Stimulated activated CD4-positive, alpha-beta T cell treated with anti-CD3 and anti-CD28 coated beads, Interleukin-2, amount 100 ng/mL, for 24 hours (primary cell): Measurements from ENCODE around the gene HINFP.
"Not testable (repeated sequence)": the region's sequence is repeated elsewhere in the genome, so short reads cannot be mapped to it uniquely, and the experiment has no call there.

Experiments used
- DNase-seq, 2 donors: peaks; one replicate each; pipeline ENCODE4 v3.0.0-alpha.2; 2020

Gene HINFP

DNA sequence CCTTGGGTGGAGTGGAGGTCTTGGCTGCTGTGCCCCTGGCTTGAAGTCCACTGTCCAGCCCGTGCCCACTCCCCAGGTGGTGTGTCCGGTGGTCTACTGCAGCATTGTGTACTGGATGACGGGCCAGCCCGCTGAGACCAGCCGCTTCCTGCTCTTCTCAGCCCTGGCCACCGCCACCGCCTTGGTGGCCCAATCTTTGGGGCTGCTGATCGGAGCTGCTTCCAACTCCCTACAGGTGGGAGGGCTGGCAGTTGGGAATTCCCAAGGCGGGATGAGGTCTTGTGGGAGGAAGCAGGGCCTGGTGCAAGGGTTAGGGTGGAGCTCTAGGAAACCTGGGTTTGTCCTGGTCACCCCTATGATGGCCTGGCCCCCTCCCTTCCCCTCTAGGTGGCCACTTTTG is 38.8 kb downstream of the HINFP start:
- no peak for DNase-seq

DNA sequence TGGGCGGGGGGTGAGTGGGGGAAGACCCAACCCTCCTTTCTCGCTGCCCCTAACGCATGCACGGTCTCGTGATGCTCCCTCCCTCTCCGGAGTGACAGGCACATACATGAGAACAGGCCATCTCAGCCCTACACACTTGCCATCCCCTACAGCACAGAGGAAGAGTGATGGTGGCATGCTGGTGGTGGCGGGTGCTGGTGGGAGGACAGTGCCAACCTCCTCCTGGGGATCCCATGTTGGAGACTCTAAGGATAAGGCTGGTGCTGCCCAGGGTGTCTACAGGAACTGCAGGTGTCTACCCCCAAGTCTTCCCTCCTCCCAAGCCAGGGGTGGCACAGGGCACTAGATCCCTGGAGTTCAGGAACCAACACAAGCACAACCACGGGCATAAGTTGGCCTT is 40.5 kb downstream of the HINFP start:
- no peak for DNase-seq

DNA sequence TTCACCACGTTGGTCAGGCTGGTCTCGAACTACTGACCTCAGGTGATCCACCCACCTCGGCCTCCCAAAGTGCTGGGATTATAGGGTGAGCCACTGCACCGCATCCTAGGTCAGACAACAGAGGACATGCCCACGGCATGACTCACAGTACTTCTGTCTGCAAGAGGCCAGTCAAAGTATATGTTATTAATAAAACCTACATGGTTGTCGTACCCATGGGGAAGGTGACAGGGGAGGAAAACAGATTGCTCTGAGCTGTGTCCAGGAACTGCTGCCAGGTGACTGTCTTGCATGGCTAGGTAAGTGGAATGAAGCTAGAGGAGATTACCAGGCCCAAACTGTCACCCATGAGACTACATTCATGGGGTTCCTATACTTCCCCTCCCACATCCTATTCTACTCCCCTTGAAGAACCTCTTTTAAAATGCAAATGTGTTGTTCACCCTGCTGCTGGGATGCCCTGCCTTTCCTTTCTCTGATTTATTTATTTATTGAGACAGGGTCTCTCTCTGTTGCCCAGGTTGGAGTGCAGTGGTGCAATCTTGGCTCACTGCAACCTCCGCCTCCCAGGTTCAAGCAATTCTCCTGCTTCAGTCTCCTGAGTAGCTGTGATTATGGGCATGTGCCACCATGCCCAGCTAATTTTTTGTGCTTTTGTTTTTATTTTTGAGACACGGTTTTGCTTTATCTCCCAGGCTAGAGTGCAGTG is 45.1 kb downstream of the HINFP start:
- DNase-seq, result no peak

DNA sequence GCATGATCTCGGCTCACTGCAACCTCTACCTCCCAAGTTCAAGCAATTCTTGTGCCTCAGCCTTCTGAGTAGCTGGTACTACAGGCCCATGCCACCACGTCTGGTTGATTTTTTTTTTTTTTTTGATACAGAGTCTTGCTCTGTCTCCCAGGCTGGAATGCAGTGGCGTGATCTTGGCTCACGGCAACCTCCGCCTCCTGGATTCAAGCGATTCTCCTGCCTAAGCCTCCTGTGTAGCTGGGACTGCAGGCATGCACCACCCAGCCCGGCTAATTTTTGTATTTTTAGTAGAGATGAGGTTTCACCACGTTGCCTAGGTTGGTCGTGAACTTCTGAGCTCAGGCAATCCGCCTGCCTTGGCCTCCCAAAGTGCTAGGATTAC is 45.7 kb downstream of the HINFP start:
- not testable (repeated sequence) for DNase-seq

DNA sequence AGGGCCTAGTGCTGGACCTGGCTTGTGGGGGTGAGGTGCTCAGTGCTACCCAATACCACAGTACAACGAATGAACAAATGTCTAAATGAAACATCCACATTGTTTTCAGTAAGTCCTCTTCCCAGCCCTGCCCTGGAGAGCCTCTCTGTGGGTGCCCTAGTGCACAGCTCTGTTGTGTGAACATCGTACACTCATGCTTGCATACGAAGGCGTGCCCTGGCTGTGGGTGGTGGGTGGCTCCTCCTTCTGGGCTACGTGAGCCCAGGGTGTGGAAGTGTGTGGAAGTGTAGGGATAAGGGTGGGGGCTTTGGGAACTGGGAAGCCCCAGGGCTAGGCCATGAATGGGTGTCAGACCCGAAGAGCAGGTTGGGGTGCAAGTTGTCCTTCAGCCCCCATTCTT is 46.6 kb downstream of the HINFP start:
- no peak for DNase-seq

DNA sequence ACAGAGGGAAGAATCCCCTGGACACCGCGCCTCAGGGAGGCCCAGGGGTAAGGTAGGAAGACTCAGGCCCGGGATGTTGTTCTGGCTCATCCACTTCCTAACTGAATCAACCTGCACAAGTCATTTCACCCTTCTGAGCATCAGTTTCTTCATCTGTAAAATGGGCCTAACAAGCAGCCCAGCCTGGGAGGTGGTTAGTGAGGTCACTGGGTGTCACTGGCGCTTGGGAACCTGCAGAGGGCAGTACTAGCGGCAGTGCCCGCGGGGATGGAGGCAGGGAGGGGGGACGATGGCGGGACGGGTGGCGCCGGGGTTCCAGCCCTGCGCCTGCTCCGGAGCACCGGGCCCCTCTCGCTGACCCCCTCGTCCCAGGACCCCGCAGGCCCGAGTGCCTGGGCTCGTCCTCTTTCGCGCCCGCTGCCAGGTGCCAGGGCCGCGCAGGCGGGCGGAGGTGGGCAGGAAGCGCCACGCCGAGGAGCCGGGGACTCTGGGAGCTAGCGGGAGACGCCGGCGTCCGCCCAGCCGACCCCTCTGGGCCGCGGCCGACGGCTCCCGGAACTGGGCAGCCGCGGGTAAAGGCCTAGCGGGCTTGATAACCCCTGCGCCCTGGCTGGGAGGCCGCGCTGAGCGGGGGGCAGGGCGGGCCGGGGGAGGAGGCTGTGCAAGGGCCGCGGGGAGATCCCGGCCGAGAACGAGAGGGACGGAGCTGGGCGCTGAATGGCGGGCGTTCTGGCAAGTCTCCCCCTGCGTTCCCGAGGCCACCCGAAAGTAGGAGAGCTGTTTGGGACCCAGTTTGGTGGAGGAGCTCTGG is 47.3 kb downstream of the HINFP start, which contains the start of gene NLRX1:
Gene NLRX1, plus strand, starts transcription at position 255 of the 811 bp plus-strand sequence. CDS start 2,679 bp downstream, outside the sequence.
- peak; percentile 87 to 88 for DNase-seq

DNA sequence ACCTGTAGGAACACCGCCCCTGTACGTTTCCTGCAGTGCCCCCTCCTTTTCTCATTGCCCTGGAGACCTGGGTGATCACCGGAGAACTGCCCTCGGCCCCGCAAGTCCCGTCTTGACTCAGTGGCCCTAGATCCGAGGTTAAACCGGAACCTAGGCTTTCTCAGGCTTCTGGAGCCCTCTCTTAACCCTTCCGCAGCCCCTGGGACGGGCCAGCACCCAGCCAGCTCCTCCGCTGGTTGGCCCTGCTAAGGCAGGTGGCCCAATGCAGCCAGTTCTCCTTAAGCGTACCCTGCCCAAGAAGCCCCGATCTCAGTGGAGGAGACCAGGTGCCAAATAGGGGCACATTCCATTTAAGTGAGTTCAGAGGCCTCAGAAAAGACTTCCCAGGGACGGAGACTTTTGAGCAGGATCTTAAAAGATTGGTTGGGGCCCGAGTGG is 47.9 kb downstream of the HINFP start:
- peak; percentile 49 to 52 for DNase-seq

DNA sequence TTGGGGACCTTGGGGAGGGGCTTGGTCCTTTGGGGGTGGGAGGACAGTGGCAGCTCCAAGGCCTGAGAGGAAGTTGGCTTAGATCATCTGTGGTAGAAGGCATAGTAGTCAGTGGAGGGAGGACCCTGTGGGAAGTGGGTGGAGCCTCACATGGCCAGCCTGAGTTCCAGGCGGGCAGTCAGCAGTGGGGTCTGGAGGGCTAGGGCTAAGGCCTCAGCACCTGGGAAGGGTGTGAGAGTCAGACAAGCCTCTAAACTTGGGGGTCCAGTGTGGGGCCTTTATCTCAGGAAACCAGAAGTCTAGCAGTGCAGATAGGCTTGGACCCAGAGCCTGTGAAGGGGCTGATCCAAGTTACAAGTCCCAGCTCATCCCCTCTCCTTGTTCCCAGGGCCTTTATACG is 51.1 kb downstream of the HINFP start:
- no peak for DNase-seq

DNA sequence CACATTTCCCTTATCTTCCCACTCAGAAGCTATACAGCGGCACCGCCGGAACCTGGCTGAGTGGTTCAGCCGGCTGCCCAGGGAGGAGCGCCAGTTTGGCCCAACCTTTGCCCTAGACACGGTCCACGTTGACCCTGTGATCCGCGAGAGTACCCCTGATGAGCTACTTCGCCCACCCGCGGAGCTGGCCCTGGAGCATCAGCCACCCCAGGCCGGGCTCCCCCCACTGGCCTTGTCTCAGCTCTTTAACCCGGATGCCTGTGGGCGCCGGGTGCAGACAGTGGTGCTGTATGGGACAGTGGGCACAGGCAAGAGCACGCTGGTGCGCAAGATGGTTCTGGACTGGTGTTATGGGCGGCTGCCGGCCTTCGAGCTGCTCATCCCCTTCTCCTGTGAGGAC is 52.1 kb downstream of the HINFP start:
- no peak for DNase-seq

DNA sequence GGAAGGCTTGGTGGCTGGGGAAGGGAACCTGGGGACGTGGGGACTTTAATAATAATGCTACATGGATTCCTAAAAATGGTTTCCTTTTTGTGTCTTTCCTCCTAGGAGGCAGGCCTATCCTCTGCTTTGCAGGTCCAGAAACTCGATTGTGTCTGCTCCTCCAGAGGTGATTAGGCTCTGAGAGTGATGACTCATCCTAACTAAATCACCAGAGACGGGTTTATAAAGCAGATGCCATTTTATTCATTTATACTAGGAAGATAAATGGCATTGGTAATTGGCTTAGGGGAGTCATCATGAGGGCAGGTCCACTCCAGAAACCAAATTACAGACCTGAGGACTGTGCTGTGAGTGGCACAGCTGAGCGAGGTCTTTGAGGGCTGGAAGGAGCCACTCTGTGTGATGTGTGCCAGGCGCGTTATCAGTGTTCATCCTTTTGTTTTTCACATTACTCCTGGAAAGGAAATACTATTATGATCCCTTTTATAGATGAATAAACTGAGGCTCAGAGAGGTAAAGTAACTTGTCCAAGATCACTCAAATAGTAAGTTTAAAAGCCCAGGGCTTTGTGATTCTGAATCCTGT is 54.2 kb downstream of the HINFP start:
- DNase-seq, result no peak

DNA sequence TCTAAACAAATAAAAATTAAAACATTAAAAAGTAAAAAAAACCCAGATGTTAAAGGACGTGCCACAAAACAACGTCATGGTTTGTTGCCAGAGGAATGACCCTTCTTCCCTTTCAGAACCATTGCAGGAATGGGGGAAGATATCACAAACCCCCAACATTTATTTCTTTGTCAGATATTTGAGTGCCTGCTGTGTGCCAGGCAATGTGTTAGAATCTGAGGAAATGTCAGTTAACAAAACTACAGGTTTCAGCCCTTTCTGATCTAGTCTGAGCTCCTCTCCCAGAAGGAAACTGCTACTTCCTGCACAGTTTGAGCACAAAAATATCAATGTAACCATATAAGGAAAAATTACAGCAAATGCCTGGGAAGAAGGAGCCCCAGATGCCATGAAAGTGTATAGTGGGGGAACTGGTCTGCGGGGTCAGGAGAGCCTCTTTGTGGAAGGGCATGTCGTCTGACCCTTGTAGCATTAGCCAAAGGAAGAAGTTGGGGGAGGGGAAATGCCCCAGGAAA is 56.8 kb downstream of the HINFP start:
- DNase-seq, result no peak

DNA sequence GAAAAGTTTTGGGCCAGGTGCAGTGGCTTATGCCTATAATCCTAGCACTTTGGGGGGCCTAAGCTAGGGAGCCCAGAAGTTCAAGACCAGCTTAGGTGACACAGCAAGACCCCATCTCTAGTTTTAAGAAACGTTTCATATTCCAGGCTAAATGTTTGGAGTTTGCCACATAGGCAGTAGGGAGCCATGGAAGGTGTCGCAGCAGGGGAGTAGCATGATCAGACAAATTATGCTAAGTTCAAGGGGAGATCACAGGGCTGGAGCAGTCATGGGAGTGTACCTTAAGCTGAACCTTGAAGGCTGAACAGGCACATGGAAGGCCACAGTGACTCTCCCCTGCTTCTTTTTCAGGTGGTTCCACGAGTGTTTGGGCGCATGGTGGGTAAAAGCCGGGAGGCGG is 58.0 kb downstream of the HINFP start:
- DNase-seq, result no peak

DNA sequence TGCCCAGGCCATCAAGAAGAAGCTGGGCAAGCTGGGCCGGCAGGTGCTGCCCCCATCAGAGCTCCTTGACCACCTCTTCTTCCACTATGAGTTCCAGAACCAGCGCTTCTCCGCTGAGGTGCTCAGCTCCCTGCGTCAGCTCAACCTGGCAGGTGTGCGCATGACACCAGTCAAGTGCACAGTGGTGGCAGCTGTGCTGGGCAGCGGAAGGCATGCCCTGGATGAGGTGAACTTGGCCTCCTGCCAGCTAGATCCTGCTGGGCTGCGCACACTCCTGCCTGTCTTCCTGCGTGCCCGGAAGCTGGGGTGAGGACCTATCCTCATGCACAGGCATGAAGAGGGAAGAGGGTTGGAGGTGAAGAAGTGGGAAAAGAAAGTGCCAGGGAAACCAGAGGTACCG is 58.6 kb downstream of the HINFP start:
- DNase-seq, result no peak

DNA sequence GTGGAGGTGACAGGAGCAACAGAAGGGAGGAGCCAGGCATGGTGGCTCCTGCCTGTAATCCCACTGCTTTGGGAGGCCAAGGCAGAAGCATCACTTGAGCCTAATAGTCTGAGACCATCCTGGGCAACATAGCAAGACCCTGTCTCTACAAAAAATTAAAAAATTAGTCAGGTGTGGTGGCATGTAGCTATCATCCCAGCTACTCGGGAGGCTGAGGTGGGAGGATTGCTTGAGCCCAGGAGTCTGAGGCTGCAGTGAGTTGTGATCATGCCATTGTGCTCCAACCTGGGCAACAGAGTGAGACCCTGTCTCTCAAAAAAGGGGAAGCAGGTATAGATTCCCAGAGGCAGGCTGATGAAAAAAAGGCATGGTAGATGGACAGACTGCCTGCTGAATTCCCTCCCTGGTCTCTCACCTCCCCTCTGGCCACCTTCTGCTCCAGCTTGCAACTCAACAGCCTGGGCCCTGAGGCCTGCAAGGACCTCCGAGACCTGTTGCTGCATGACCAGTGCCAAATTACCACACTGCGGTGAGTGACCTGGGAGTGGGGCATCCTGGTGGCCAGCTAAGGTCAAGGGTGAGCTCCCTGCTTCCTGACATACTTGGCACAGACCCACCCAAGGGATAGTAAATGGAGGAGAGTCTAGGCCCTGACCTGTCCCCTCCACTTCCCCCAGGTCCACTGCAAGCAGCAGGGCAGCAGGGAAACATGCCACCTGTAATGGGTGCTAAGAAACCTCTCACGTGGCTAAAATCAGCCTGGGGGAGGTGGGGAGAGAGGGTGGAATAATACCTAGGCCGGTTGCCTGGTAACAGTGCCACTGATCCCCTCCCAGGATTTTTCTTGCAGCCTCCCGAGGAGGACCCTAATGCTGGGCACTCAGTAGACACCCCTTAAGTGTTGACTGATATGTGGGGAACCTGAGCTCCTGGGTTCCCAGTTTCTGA is 59.6 kb downstream of the HINFP start:
- no peak for DNase-seq

DNA sequence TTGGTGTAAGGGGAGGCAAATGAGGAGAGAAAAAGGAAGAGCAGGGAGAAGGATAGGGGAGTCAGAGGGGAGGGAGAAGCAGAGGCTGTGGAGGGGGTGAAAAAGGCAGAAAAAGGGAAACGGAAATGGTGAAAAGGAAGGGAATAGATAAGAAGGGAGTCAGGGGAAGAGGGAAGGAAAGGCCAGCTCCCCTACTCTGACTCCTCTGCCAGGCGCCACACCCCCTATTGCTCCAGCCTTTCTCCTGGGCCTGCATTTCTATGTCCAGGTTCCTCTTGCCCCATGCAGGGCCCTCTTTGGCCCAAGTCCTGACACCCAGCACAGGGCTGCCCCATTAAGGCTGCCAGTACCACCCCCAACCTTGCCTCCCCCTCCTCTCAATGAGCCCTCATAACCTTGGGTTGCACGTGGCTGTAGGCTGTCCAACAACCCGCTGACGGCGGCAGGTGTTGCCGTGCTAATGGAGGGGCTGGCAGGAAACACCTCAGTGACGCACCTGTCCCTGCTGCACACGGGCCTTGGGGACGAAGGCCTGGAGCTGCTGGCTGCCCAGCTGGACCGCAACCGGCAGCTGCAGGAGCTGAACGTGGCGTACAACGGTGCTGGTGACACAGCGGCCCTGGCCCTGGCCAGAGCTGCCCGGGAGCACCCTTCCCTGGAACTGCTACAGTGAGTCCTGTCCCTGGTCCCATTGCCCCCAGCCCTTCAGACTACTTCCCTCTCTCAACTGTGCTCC is 60.5 kb downstream of the HINFP start:
- DNase-seq, result no peak

DNA sequence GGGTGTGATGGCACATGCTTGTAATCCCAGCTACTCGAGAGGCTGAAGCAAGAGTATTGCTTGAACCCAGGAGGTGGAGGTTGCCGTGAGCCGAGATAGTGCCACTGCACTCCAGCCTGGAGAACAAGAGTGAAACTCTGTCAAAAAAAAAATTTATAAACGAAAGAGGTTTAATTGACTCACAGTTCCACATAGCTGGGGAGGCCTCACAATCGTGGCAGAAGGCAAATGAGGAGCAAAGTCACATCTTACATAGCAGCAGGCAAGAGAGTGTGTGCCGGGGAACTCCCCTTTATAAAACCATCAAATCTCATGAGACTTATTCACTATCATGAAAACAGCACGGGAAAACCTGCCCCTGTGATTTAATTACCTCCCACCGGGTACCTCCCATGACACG is 63.0 kb downstream of the HINFP start:
- DNase-seq, result not testable (repeated sequence)
